Measurements from ENCODE around the gene MED9.

The MED9 gene

GRCh38 chr17:17443173-17443572 lies 33.6 kb upstream of the MED9 start:
- DNase-seq (ENCODE audit: low read depth), result no peak
- H3K4me3 ChIP-seq (ENCODE audit: low read depth, low read length), result no peak overlapping the region
- TF ChIP-seq MAX (IDR thresholded peaks at IDR 0.05; ENCODE audit: low read depth, low read length), result no peak
- no peak for TF ChIP-seq MYC (IDR thresholded peaks at IDR 0.05; ENCODE audit: low read depth, low read length)
- TF ChIP-seq POLR2A (IDR thresholded peaks at IDR 0.05; ENCODE audit: extremely low read depth, insufficient read length), result no peak
- TF ChIP-seq CTCF (IDR thresholded peaks at IDR 0.05; ENCODE audit: low read depth, low read length), result no peak

- no peak overlapping the region for H3K4me3 ChIP-seq (ENCODE audit: low read depth, low read length)
- DNase-seq (ENCODE audit: low read depth), result no peak
Observed at GRCh38 chr17:17445296-17445924, 31.4 kb upstream of the MED9 start.

GRCh38 chr17:17445925-17446665 lies 30.7 kb upstream of the MED9 start:
- TF ChIP-seq MYC (IDR thresholded peaks at IDR 0.05; ENCODE audit: low read depth, low read length) (no peak), POLR2A (IDR thresholded peaks at IDR 0.05; ENCODE audit: extremely low read depth, insufficient read length) (no peak), MAX (IDR thresholded peaks at IDR 0.05; ENCODE audit: low read depth, low read length) (no peak), CTCF (IDR thresholded peaks at IDR 0.05; ENCODE audit: low read depth, low read length) (no peak)
- no peak for DNase-seq (ENCODE audit: low read depth)
- no peak overlapping the region for H3K4me3 ChIP-seq (ENCODE audit: low read depth, low read length)

More at GRCh38 chr17:17445296-17445924, 31.4 kb upstream of the MED9 start:
- TF ChIP-seq MYC (IDR thresholded peaks at IDR 0.05; ENCODE audit: low read depth, low read length), result no peak
- no peak for TF ChIP-seq MAX (IDR thresholded peaks at IDR 0.05; ENCODE audit: low read depth, low read length)
- no peak for TF ChIP-seq CTCF (IDR thresholded peaks at IDR 0.05; ENCODE audit: low read depth, low read length)

GRCh38 chr17:17446666-17447155 lies 30.1 kb upstream of the MED9 start:
- TF ChIP-seq POLR2A (IDR thresholded peaks at IDR 0.05; ENCODE audit: extremely low read depth, insufficient read length) (no peak), MYC (IDR thresholded peaks at IDR 0.05; ENCODE audit: low read depth, low read length) (no peak), MAX (IDR thresholded peaks at IDR 0.05; ENCODE audit: low read depth, low read length) (no peak), CTCF (IDR thresholded peaks at IDR 0.05; ENCODE audit: low read depth, low read length) (no peak)
- no peak for DNase-seq (ENCODE audit: low read depth)
- no peak overlapping the region for H3K4me3 ChIP-seq (ENCODE audit: low read depth, low read length)

GRCh38 chr17:17447264-17447663 lies 29.5 kb upstream of the MED9 start:
- TF ChIP-seq MYC (IDR thresholded peaks at IDR 0.05; ENCODE audit: low read depth, low read length) (no peak), MAX (IDR thresholded peaks at IDR 0.05; ENCODE audit: low read depth, low read length) (no peak), CTCF (IDR thresholded peaks at IDR 0.05; ENCODE audit: low read depth, low read length) (no peak), POLR2A (IDR thresholded peaks at IDR 0.05; ENCODE audit: extremely low read depth, insufficient read length) (no peak)
- no peak overlapping the region for H3K4me3 ChIP-seq (ENCODE audit: low read depth, low read length)
- DNase-seq (ENCODE audit: low read depth), result no peak
